Ishikawa (cell line): ENCODE results near the gene SDK2.

Experiments used
- CEBPB ChIP-seq: IDR thresholded peaks from 2 replicates; pipeline ENCODE4 v1.6.1; 2012
- CREB1 ChIP-seq: IDR thresholded peaks from 2 replicates; pipeline ENCODE4 v1.6.1; 2012; ENCODE audit warnings: low read depth
- EGR1 ChIP-seq: IDR thresholded peaks from 2 replicates; pipeline ENCODE4 v1.6.1; 2012
- EP300 ChIP-seq: IDR thresholded peaks from 2 replicates; pipeline ENCODE4 v1.6.1; 2012; ENCODE audit warnings: borderline replicate concordance
- FOXM1 ChIP-seq: IDR thresholded peaks from 2 replicates; pipeline ENCODE4 v1.6.1; 2012; ENCODE audit warnings: low read depth, borderline replicate concordance
- NFIC ChIP-seq: IDR thresholded peaks from 2 replicates; pipeline ENCODE4 v1.6.1; 2012
- RAD21 ChIP-seq: IDR thresholded peaks from 2 replicates; pipeline ENCODE4 v1.6.1; 2012; ENCODE audit warnings: low read depth
- REST ChIP-seq: IDR thresholded peaks from 2 replicates; pipeline ENCODE4 v1.6.1; 2012; ENCODE audit warnings: low read depth, mild to moderate bottlenecking
- TAF1 ChIP-seq: IDR thresholded peaks from 2 replicates; pipeline ENCODE4 v1.6.1; 2012; ENCODE audit warnings: low read depth, mild to moderate bottlenecking
- TCF12 ChIP-seq: IDR thresholded peaks from 2 replicates; pipeline ENCODE4 v1.6.1; 2012; ENCODE audit warnings: low read depth
- TEAD4 ChIP-seq: IDR thresholded peaks from 2 replicates; pipeline ENCODE4 v1.6.1; 2012
- YY1 ChIP-seq: IDR thresholded peaks from 2 replicates; pipeline ENCODE4 v1.6.1; 2012; ENCODE audit warnings: low read depth
- ZBTB7A ChIP-seq: IDR thresholded peaks from 2 replicates; pipeline ENCODE4 v1.6.1; 2012; ENCODE audit warnings: low read depth
- TF ChIP-seq, protein P1 (sequence below): IDR thresholded peaks from 2 replicates; pipeline ENCODE4 v1.6.1; 2012
- TF ChIP-seq, protein P2 (sequence below): IDR thresholded peaks from 2 replicates; pipeline ENCODE4 v1.6.1; 2012

Gene SDK2

GRCh38 chr17:73311428-73311780 is 332.8 kb downstream of the SDK2 start:
- TF ChIP-seq TCF12: no peak; the same call in 1 of the 2 replicates
- no peak for TF ChIP-seq EP300
- TF ChIP-seq RAD21: no peak
- TF ChIP-seq NFIC: no peak
- no peak for TF ChIP-seq REST
- no peak for TF ChIP-seq TEAD4
- TF ChIP-seq CREB1: no peak
- no peak for TF ChIP-seq YY1
- TF ChIP-seq FOXM1: no peak
- TF ChIP-seq TAF1: no peak
- TF ChIP-seq, protein P1, sequence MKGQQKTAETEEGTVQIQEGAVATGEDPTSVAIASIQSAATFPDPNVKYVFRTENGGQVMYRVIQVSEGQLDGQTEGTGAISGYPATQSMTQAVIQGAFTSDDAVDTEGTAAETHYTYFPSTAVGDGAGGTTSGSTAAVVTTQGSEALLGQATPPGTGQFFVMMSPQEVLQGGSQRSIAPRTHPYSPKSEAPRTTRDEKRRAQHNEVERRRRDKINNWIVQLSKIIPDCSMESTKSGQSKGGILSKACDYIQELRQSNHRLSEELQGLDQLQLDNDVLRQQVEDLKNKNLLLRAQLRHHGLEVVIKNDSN: no peak
- no peak for TF ChIP-seq CEBPB
- TF ChIP-seq, protein P2, sequence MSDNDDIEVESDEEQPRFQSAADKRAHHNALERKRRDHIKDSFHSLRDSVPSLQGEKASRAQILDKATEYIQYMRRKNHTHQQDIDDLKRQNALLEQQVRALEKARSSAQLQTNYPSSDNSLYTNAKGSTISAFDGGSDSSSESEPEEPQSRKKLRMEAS: no peak; the same call in 1 of the 2 replicates
- TF ChIP-seq EGR1: no peak
- TF ChIP-seq ZBTB7A: no peak

DNA sequence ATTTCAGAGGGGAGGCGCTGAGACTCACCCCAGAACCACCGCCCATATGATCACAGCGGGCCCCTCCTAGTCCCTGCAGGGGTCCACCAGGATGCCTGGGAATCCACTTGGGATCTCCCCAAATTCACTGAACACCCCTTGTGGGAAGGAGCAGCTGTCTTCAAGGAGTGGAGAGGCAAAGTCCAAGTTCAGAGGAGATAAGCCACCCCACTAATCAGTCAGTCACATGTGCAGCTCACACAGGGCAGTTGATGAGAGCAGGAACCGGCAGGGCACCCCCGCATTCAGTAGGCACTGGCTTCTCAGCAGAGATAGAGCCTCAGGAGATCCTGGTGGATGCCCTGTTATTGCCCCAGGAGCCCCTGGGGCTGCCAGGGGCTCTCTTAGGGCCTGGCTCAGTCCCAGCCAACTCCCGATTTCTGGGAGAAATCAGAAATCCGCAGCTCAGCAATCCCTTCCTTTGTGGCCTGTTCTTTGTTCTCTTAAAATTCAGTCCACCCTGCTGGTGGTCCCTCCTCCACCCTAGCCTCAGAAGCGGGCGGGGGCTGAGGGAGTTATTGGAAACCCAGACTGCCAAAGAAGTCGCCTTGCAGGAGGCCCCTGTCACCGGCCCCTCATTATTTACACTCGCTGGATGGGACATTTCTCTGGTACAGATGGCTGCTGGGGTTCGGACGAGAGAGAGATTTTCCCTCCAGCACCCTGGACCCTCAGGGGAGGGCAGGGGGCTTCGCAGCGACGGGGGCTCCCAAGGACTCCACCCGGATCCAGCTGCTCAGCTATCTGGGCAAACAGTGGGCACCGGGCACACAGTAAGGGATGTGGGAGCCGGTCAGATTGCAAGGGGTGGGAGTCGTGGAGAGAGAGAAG is 334.3 kb downstream of the SDK2 start:
- TF ChIP-seq, protein P2: peak; percentile 47; the same call in 1 of the 2 replicates
- TF ChIP-seq RAD21 (no peak), EP300 (0 out of 2 replicates have a peak, but pooled peaks have one; percentile 28), ZBTB7A (peak; percentile 38; the same call in 1 of the 2 replicates), TAF1 (0 out of 2 replicates have a peak, but pooled peaks have one; percentile 9)

DNA sequence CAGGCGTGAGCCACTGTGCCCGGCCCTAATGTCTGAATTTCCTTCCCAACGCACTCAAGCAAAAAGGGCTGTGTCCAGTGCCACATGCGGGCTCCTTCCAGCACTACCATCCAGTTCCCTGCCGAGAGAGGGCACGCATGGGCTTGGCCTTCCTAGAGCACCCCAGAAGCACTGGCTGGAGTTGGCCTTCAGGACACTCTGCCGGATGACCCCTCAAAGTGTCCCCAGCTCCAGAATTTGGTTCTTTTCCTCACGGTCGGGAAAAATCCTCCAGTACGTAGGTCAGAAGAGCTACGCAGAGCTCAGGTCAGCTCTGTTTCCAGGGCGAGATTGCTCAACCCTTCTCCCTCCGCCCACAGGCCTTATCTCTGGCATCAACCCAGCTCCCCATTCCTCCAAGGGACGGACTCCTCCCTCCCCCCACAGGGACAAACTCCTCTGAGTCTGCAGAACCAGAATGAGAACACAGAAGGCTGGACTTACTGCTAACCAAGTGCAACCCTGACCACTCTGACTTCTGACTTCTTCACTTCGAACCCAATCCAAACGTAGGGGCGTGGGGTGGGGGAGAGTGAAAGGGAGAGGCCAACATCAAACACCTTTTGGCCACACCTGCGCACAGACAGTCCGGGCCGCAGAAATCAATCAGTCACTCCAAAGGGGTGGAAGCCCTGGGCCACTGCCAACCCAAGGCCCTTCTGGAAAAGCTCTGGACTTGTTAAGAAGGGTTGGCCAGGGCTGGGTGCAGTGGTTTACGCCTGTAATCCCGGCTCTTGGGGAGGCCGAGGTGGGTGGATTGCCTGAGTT is 336.0 kb downstream of the SDK2 start:
- TF ChIP-seq, protein P2: peak; percentile 20; the same call in 1 of the 2 replicates
- TF ChIP-seq TEAD4 (peak; percentile 74), CREB1 (no peak), CEBPB (peak; percentile 99), TAF1 (no peak), NFIC (peak; percentile 96), EGR1 (peak; percentile 77), FOXM1 (no peak), EP300 (peak; percentile 63; the same call in 1 of the 2 replicates), TCF12 (peak; percentile 72; the same call in 1 of the 2 replicates), RAD21 (no peak)

DNA sequence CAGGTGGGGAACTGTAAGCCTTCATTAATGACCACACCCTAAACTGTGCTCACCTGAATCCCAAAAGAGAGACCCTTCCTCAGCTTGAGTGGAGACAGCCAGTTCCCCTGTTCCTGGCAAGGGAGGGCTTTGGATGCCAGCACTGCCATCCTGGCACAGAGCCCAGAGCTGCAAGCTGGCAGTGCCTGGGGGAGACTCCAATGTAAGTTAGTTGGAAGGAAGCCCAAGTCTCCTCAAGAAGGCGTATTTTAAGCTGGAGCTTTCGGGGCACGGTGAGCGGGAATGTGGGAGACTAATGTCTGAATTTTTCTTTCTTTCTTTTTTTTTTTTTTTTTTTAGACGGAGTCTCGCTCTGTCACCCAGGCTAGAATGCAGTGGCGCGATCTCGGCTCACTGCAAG is 337.1 kb downstream of the SDK2 start:
- TF ChIP-seq TCF12 (peak; percentile 49; the same call in 1 of the 2 replicates), FOXM1 (no peak), REST (no peak), RAD21 (no peak), TAF1 (no peak), CEBPB (no peak), CREB1 (no peak), EGR1 (no peak), TEAD4 (no peak), YY1 (no peak), EP300 (no peak), ZBTB7A (peak; percentile 79; the same call in 1 of the 2 replicates), NFIC (peak; percentile 91)
- TF ChIP-seq, protein P1: no peak
- TF ChIP-seq, protein P2: 0 out of 2 replicates have a peak, but pooled peaks have one; percentile 10
